ENCODE results near the gene CLSTN2. TPM values are rescaled to one million over a fixed set of nuclear protein-coding genes. Genes with fewer than 3 reads are reported as not detected.

CLSTN2 gene
- total RNA-seq, 1 donor: 7.3 TPM

GRCh38 chr3:140128631-140129030, 193.6 kb downstream of the CLSTN2 start:
- TF ChIP-seq CTCF (IDR thresholded peaks at IDR 0.05; ENCODE audit: insufficient read depth, low read depth, low read length): peak; percentile 50
- DNase-seq (ENCODE audit: low read depth): peak; percentile 10
- H3K4me3 ChIP-seq (ENCODE audit: low read depth, low read length): no peak overlapping the region

DNA sequence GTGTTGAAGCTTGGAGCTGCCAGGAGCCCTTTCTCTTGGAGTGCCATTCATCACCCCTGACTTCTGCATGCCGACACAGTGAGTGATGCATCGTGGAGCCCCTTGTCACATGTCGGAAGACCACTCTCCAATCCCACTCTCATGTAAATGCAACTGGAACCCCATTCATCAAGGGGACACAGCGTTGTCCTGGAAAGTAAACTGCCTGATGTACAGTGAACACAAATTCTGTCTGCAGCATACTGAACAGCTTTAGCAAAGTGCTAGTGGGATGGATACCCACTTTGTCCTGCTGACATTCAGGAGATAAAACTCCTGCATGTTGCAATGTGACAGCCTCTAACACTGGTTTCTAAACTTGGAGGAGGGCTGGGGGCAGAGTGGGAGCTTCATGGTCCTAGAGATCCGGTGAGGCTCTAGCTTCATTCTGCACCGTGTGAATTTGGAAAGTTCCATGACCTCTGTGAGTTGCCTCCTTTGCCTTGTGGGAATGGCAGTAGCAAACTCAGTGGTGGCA, 194.8 kb downstream of the CLSTN2 start:
- no peak overlapping the region for H3K4me3 ChIP-seq (ENCODE audit: low read depth, low read length)
- TF ChIP-seq CTCF (IDR thresholded peaks at IDR 0.05; ENCODE audit: insufficient read depth, low read depth, low read length): no peak
- no peak for DNase-seq (ENCODE audit: low read depth)

DNA sequence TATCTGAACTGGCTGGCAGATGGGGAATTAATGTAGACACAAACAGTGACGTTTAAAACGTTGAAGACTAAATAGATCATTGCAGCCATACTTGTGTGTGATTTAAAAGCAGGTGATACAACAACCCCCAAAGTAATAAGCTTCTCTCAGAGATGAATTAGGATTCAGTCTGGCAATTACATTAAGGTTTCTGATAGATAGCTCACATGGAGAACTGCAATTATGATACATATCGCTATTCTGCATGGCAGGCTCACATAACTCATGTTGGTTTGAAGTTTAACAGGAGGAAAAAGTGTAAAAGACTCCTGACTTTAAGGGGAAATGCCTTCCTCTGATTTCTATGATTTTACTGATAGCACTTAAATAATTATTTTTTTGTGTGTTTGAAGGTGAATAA, 196.9 kb downstream of the CLSTN2 start:
- no peak for TF ChIP-seq CTCF (IDR thresholded peaks at IDR 0.05; ENCODE audit: insufficient read depth, low read depth, low read length)
- DNase-seq (ENCODE audit: low read depth): no peak
- no peak overlapping the region for H3K4me3 ChIP-seq (ENCODE audit: low read depth, low read length)

DNA sequence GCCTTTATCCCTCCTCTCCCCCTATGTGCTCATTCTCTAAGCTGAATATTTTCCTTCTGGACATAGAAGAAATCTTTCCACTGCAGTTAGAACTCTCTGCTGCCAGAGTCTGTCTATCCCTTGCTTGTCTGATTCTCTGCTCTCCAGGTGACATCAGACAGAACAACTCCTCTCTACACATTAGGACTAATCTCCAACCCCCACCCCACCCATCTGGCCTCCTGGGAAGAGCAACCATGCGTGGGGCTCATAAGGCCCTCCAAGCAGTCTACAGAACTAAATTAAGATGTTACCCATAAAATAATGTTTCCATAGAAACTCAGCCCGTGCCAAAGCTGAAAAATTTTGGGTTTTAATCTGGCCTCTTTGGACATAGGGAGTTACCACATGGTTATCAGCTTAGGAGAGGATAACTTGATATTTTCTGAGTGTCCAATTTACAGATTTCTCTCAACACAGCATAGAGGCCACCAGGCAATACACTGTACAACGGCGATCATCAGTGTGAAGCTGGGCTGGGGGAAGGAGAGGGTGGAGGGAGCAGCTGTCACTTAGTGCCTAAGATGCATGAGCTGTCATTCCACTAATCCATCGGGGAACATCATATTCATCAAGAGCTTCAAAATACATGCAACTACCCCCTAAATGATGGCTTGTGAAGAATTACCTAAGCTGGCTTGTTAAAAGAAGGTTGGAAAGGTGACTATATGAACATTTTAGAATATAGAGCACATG, 199.4 kb downstream of the CLSTN2 start:
- no peak for TF ChIP-seq CTCF (IDR thresholded peaks at IDR 0.05; ENCODE audit: insufficient read depth, low read depth, low read length)
- no peak for DNase-seq (ENCODE audit: low read depth)
- no peak overlapping the region for H3K4me3 ChIP-seq (ENCODE audit: low read depth, low read length)

- no peak for DNase-seq (ENCODE audit: low read depth)
- TF ChIP-seq CTCF (IDR thresholded peaks at IDR 0.05; ENCODE audit: insufficient read depth, low read depth, low read length): no peak
- H3K4me3 ChIP-seq (ENCODE audit: low read depth, low read length): no peak overlapping the region
Observed at GRCh38 chr3:140135461-140135860, 200.5 kb downstream of the CLSTN2 start.

DNA sequence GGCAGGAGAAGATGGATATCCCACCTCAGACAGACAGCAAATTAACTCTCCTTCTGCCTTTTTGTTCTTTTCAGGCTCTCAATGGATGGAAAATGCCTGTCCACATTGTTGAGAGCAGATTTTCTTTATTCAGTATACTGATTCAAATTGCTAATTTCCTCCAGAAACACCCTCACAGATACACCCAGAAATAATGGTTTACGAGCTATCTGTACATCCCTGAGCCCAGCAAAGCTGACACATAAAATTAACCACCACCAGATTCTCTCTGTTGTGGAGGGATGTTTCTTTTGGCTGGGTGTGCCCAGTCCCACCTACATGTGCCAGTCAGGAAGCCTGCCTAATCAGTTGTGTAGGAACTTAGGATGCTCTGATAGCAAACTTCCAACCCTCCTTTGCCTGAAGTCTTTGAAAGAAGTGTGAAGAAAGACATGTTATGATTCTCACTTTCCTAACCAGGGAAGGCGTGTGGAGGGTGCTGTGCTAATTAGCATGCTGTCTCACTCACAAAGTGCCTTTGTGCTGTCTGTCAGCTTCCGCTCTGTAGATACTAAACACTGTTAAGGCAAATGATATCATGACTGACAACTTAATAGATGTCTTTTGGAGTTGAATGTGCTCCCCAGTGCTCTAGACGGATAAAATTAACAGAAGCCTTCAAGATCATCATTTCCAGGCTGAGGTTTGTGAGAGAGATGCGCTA, 208.5 kb downstream of the CLSTN2 start:
- H3K4me3 ChIP-seq (ENCODE audit: low read depth, low read length): no peak overlapping the region
- no peak for TF ChIP-seq CTCF (IDR thresholded peaks at IDR 0.05; ENCODE audit: insufficient read depth, low read depth, low read length)
- no peak for DNase-seq (ENCODE audit: low read depth)

All from fibroblast of villous mesenchyme (primary cell).